AG04450 (cell line): ENCODE results near the gene C2. TPM values are rescaled to one million over a fixed set of nuclear protein-coding genes. Genes with fewer than 3 reads are reported as not detected.
"Not testable (repeated sequence)": the region's sequence is repeated elsewhere in the genome, so short reads cannot be mapped to it uniquely, and the experiment has no call there.

Experiments used
- CTCF ChIA-PET: fragments of 300-600, 350-600 bp; formaldehyde crosslinking; extraction: SDS; loops from one replicate; lab custom pipeline; 2022; ENCODE audit warnings: antibody characterized with exemption, inconsistent platforms; lab: Charles Lee
- POLR2A ChIA-PET: fragments of 350-600 bp; formaldehyde crosslinking; extraction: SDS; loops from one replicate; lab custom pipeline; 2021; ENCODE audit warnings: antibody characterized with exemption, inconsistent platforms; lab: Yijun Ruan, JAX
- DNase-seq: peaks from one replicate; pipeline ENCODE4 v3.0.0-alpha.2; 2011; ENCODE audit warnings: low read depth, low spot score
- H3K27ac ChIP-seq: one replicate; pipeline ENCODE4 v1.5.1; 2012; ENCODE audit warnings: low read depth, low read length, control low read depth
- H3K27me3 ChIP-seq: one replicate; pipeline ENCODE4 v1.6.0; 2012; ENCODE audit warnings: low read length; ENCODE audit not compliant: control insufficient read depth, insufficient read depth
- H3K4me3 ChIP-seq: 2 replicates; pipeline ENCODE4 v1.5.1; 2011; ENCODE audit warnings: mild to moderate bottlenecking, low read depth, low read length, control low read depth
- H3K9me3 ChIP-seq: 2 replicates; pipeline ENCODE4 v1.5.1; 2012; ENCODE audit warnings: low read length; ENCODE audit not compliant: control insufficient read depth, insufficient read depth
- CTCF ChIP-seq: IDR thresholded peaks from 2 replicates; pipeline ENCODE4 v1.5.1; 2011; ENCODE audit warnings: low read depth, low read length, control low read depth, inconsistent platforms
- polyA plus RNA-seq: library from polyadenylated mRNA; depleted of rRNA; stranded (reverse); fragments of >200 nt; gene quantifications from 2 replicates; pipeline ENCODE4 v1.2.3, GENCODE V29; 2011

Gene C2
- polyA plus RNA-seq, 1 experiment, result 1.9 TPM

- no peak overlapping the region for H3K27ac ChIP-seq
- no peak for DNase-seq
- H3K4me3 ChIP-seq, result no peak overlapping the region
- no peak for TF ChIP-seq CTCF
- ChIA-PET CTCF (interaction anchor here (5.1 kb wide), 1 partner anchor 46 kb away, joined by 29 read pairs; no protein-coding TSS in a partner anchor), POLR2A (no interaction called here)
- H3K27me3 ChIP-seq, result no peaks in the 10 kb centered on the region
- H3K9me3 ChIP-seq, result no peaks in the 10 kb centered on the region
Measured at GRCh38 chr6:31906122-31906521, 21.4 kb upstream of the C2 start.

- not testable (repeated sequence) for H3K27me3 ChIP-seq, H3K4me3 ChIP-seq, H3K27ac ChIP-seq, H3K9me3 ChIP-seq, DNase-seq
- POLR2A ChIA-PET, result interaction anchor here (0.6 to 1.1 kb wide), 4 partner anchors 39 to 112 kb away, joined by 3 to 7 read pairs (median 3); partner anchors contain the start of genes CFB and NEU1
- CTCF ChIA-PET, result interaction anchor here (0.6 to 5.1 kb wide), 3 partner anchors 45 to 347 kb away, joined by 3 to 29 read pairs (median 15); no protein-coding TSS in a partner anchor
Measured at GRCh38 chr6:31906727-31907126, 20.8 kb upstream of the C2 start.

- no peak overlapping the region for H3K4me3 ChIP-seq
- no peak for TF ChIP-seq CTCF
- ChIA-PET CTCF (interaction anchor here (0.6 to 3.3 kb wide), 2 partner anchors 45 to 347 kb away, joined by 3 to 15 read pairs; no protein-coding TSS in a partner anchor), POLR2A (interaction anchor here (0.6 to 1.2 kb wide), 6 partner anchors 38 to 1065 kb away, joined by 3 to 11 read pairs (median 4); partner anchors contain the start of genes CFB, DXO and NEU1)
- H3K27me3 ChIP-seq, result no peaks in the 10 kb centered on the region
- H3K9me3 ChIP-seq, result no peaks in the 10 kb centered on the region
- peak overlapping the region; percentile 39 for H3K27ac ChIP-seq
- peak; percentile 72 for DNase-seq
Measured at GRCh38 chr6:31907158-31907813, 20.2 kb upstream of the C2 start.

GRCh38 chr6:31908255-31908654 lies 19.3 kb upstream of the C2 start:
- H3K27me3 ChIP-seq, H3K4me3 ChIP-seq, DNase-seq, H3K9me3 ChIP-seq: not testable (repeated sequence)
- CTCF ChIA-PET, result interaction anchor here (3.3 kb wide), 1 partner anchor 44 kb away, joined by 15 read pairs; no protein-coding TSS in a partner anchor
- peak overlapping the region; percentile 65 for H3K27ac ChIP-seq
- POLR2A ChIA-PET, result interaction anchor here (1.1 to 1.2 kb wide), 2 partner anchors 63 to 1064 kb away, joined by 4 to 11 read pairs; partner anchors contain the start of gene DXO

- Histone ChIP-seq H3K27me3 (no peaks in the 10 kb centered on the region), H3K27ac (peak overlapping the region; percentile 65), H3K4me3 (no peak overlapping the region), H3K9me3 (no peaks in the 10 kb centered on the region)
- DNase-seq, result peak; percentile 76
- TF ChIP-seq CTCF, result no peak
- ChIA-PET CTCF (interaction anchor here (0.6 to 3.3 kb wide), 2 partner anchors 44 to 348 kb away, joined by 3 to 15 read pairs; no protein-coding TSS in a partner anchor), POLR2A (interaction anchor here (0.6 to 1.1 kb wide), 3 partner anchors 63 to 1063 kb away, joined by 3 to 11 read pairs (median 4); partner anchors contain the start of gene DXO)
Measured at GRCh38 chr6:31908791-31909190, 18.7 kb upstream of the C2 start.

- ChIA-PET CTCF (interaction anchor here (0.6 to 3.3 kb wide), 2 partner anchors 43 to 348 kb away, joined by 3 to 15 read pairs; no protein-coding TSS in a partner anchor), POLR2A (interaction anchor here (0.6 to 1.0 kb wide), 3 partner anchors 42 to 62 kb away, joined by 3 to 4 read pairs (median 3); partner anchors contain the start of genes DXO, NELFE and SKIC2)
- not testable (repeated sequence) for H3K9me3 ChIP-seq, DNase-seq, H3K4me3 ChIP-seq, H3K27me3 ChIP-seq
- peak overlapping the region; percentile 39 for H3K27ac ChIP-seq
Measured at GRCh38 chr6:31909298-31909697, 18.2 kb upstream of the C2 start.
